Type B pancreatic cell (in vitro differentiated cells): ENCODE data around the gene MYH4. TPM values are rescaled to one million over a fixed set of nuclear protein-coding genes. Genes with fewer than 3 reads are reported as not detected.

Source experiments
- DNase-seq: peaks from one replicate; pipeline ENCODE4 v3.0.0; 2021; ENCODE audit warnings: mixed read lengths; ENCODE audit not compliant: unreplicated experiment; ENCODE audit errors: extremely low spot score
- H3K27ac Mint-ChIP-seq: 2 replicates; pipeline ENCODE4 v1.8.0; 2021; ENCODE audit warnings: mild to moderate bottlenecking, mixed read lengths
- H3K27me3 Mint-ChIP-seq: 2 replicates; pipeline ENCODE4 v1.8.0; 2021; ENCODE audit warnings: mixed read lengths
- H3K36me3 Mint-ChIP-seq: 2 replicates; pipeline ENCODE4 v1.8.0; 2021; ENCODE audit warnings: mixed read lengths
- H3K4me1 Mint-ChIP-seq: one replicate; pipeline ENCODE4 v1.8.0; 2021; ENCODE audit warnings: mixed read lengths; ENCODE audit not compliant: unreplicated experiment
- H3K4me3 Mint-ChIP-seq: 2 replicates; pipeline ENCODE4 v1.8.0; 2021; ENCODE audit warnings: mild to moderate bottlenecking, mixed read lengths
- H3K9me3 Mint-ChIP-seq: 2 replicates; pipeline ENCODE4 v1.8.0; 2021; ENCODE audit warnings: mixed read lengths
- CTCF ChIP-seq: fragments of 200-600 bp; sonication (generic); conservative IDR thresholded peaks from 2 replicates; pipeline ENCODE4 v1.5.0; 2021; ENCODE audit warnings: antibody characterized with exemption, mild to moderate bottlenecking
- total RNA-seq: library from RNA; stranded (reverse); gene quantifications from 2 replicates; pipeline ENCODE4 v1.2.1, GENCODE V29; 2021; ENCODE audit warnings: low replicate concordance

The MYH4 gene
- total RNA-seq, 1 donor from 2014 or later: 0.12 TPM

GRCh38 chr17:10447026-10447931 is 22.1 kb downstream of the MYH4 start:
- DNase-seq: no peak
- H3K4me1 Mint-ChIP-seq: no peaks in the 10 kb centered on the region
- TF ChIP-seq CTCF: no peak
- H3K36me3 Mint-ChIP-seq: no peaks in the 10 kb centered on the region
- peaks cover 43% of the 10 kb centered on the region for H3K27me3 Mint-ChIP-seq
- H3K9me3 Mint-ChIP-seq: no peaks in the 10 kb centered on the region
- no peak overlapping the region for H3K4me3 Mint-ChIP-seq
- H3K27ac Mint-ChIP-seq: no peak overlapping the region

GRCh38 chr17:10439816-10440215 is 29.5 kb downstream of the MYH4 start:
- no peaks in the 10 kb centered on the region for H3K36me3 Mint-ChIP-seq
- TF ChIP-seq CTCF: no peak
- H3K9me3 Mint-ChIP-seq: no peaks in the 10 kb centered on the region
- H3K27me3 Mint-ChIP-seq: peaks cover 28% of the 10 kb centered on the region
- no peak for DNase-seq
- H3K4me3 Mint-ChIP-seq: no peak overlapping the region
- H3K27ac Mint-ChIP-seq: no peak overlapping the region
- no peaks in the 10 kb centered on the region for H3K4me1 Mint-ChIP-seq

GRCh38 chr17:10435096-10435495 is 34.3 kb downstream of the MYH4 start:
- Mint-ChIP-seq H3K9me3 (no peaks in the 10 kb centered on the region), H3K27ac (no peak overlapping the region), H3K4me3 (no peak overlapping the region), H3K27me3 (peaks cover 16% of the 10 kb centered on the region), H3K4me1 (no peaks in the 10 kb centered on the region), H3K36me3 (no peaks in the 10 kb centered on the region)
- no peak for TF ChIP-seq CTCF
- DNase-seq: no peak

- TF ChIP-seq CTCF: no peak
- Mint-ChIP-seq H3K4me1 (no peaks in the 10 kb centered on the region), H3K27ac (no peak overlapping the region), H3K9me3 (no peaks in the 10 kb centered on the region), H3K4me3 (no peak overlapping the region), H3K27me3 (peaks cover 11% of the 10 kb centered on the region), H3K36me3 (no peaks in the 10 kb centered on the region)
- DNase-seq: no peak
Observed at GRCh38 chr17:10429421-10430045, 39.8 kb downstream of the MYH4 start.

- no peak for DNase-seq
- no peak overlapping the region for H3K27ac Mint-ChIP-seq
- H3K9me3 Mint-ChIP-seq: no peaks in the 10 kb centered on the region
- peaks cover 11% of the 10 kb centered on the region for H3K27me3 Mint-ChIP-seq
- TF ChIP-seq CTCF: no peak
- no peaks in the 10 kb centered on the region for H3K36me3 Mint-ChIP-seq
- H3K4me1 Mint-ChIP-seq: no peaks in the 10 kb centered on the region
- no peak overlapping the region for H3K4me3 Mint-ChIP-seq
Observed at GRCh38 chr17:10428781-10429180, 40.6 kb downstream of the MYH4 start.
